Measurements from ENCODE around the gene WNT9B. TPM values are rescaled to one million over a fixed set of nuclear protein-coding genes. Genes with fewer than 3 reads are reported as not detected.
"Not testable (repeated sequence)": the region's sequence is repeated elsewhere in the genome, so short reads cannot be mapped to it uniquely, and the experiment has no call there.

WNT9B gene
- total RNA-seq, 3 donors from 2014 or later (not counting 1 experiment from before 2014, with no cell fraction given) = not detected

- Mint-ChIP-seq H3K27ac (no peak overlapping the region), H3K4me3 (no peak overlapping the region), H3K9me3 (no peaks in the 10 kb centered on the region), H3K4me1 (no peaks in the 10 kb centered on the region), H3K27me3 (ENCODE audit: low read depth in 2 of 2) (peaks cover 3 to 13% of the 10 kb centered on the region in 2 donors), H3K36me3 (no peaks in the 10 kb centered on the region)
- H3K27me3 ChIP-seq (ENCODE audit: control insufficient read depth, insufficient read depth, low read length) = no peaks in the 10 kb centered on the region
- no peak for DNase-seq
- no peaks in the 10 kb centered on the region for H3K9me3 ChIP-seq (ENCODE audit: control insufficient read depth, insufficient read depth, low read length)
- no peaks in the 10 kb centered on the region for H3K4me1 ChIP-seq (ENCODE audit: control insufficient read depth, insufficient read depth, low read length)
- H3K27ac ChIP-seq (ENCODE audit: low read length) = no peak overlapping the region
- no peak overlapping the region for H3K4me3 ChIP-seq (ENCODE audit: low read length)
- no peaks in the 10 kb centered on the region for H3K36me3 ChIP-seq (ENCODE audit: control insufficient read depth, insufficient read depth, low read length)
- TF ChIP-seq, protein P1, sequence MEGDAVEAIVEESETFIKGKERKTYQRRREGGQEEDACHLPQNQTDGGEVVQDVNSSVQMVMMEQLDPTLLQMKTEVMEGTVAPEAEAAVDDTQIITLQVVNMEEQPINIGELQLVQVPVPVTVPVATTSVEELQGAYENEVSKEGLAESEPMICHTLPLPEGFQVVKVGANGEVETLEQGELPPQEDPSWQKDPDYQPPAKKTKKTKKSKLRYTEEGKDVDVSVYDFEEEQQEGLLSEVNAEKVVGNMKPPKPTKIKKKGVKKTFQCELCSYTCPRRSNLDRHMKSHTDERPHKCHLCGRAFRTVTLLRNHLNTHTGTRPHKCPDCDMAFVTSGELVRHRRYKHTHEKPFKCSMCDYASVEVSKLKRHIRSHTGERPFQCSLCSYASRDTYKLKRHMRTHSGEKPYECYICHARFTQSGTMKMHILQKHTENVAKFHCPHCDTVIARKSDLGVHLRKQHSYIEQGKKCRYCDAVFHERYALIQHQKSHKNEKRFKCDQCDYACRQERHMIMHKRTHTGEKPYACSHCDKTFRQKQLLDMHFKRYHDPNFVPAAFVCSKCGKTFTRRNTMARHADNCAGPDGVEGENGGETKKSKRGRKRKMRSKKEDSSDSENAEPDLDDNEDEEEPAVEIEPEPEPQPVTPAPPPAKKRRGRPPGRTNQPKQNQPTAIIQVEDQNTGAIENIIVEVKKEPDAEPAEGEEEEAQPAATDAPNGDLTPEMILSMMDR (IDR thresholded peaks at IDR 0.05) = no peak
- ATAC-seq = no peak
- intact Hi-C loops (cut with micrococcal nuclease) = no loop called here
Observed at GRCh38 chr17:46917041-46917440, 65.7 kb downstream of the WNT9B start.

DNA sequence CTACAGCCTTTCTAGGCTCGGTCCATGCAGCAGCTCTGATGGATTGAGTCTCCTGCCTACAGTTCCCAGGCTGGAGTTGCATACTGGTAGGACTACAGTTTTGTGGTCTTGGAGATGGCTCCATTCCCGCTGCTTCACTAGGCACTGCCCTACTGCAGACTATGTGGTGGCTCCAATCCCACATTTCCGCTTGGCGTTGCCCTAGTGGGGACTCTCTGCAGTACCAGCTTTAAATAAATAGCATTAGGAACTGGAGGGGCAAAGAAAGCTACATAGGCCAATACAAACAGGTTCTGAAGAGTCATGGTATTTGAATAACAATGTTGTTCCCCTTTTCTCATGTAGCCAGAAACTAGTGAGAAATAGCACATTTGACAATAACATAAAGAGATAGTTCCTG, 66.1 kb downstream of the WNT9B start:
- no peak overlapping the region for H3K27ac ChIP-seq (ENCODE audit: low read length)
- H3K27me3 Mint-ChIP-seq (ENCODE audit: low read depth in 2 of 2) = peaks cover 3 to 13% of the 10 kb centered on the region in 2 donors
- no peaks in the 10 kb centered on the region for H3K9me3 Mint-ChIP-seq
- H3K36me3 ChIP-seq (ENCODE audit: control insufficient read depth, insufficient read depth, low read length) = no peaks in the 10 kb centered on the region
- H3K4me3 Mint-ChIP-seq = no peak overlapping the region
- H3K27me3 ChIP-seq (ENCODE audit: control insufficient read depth, insufficient read depth, low read length) = no peaks in the 10 kb centered on the region
- TF ChIP-seq, protein P1 (IDR thresholded peaks at IDR 0.05) = no peak
- no peaks in the 10 kb centered on the region for H3K36me3 Mint-ChIP-seq
- intact Hi-C loops (cut with micrococcal nuclease) = no loop called here
- DNase-seq = no peak
- ATAC-seq = no peak
- H3K27ac Mint-ChIP-seq = no peak overlapping the region
- no peak overlapping the region for H3K4me3 ChIP-seq (ENCODE audit: low read length)
- H3K4me1 ChIP-seq (ENCODE audit: control insufficient read depth, insufficient read depth, low read length) = no peaks in the 10 kb centered on the region
- 70% methylated on average over 4 of the region's 4 CpGs for WGBS (ENCODE audit: insufficient coverage)
- H3K4me1 Mint-ChIP-seq = peaks cover 3% of the 10 kb centered on the region in 2 donors
- H3K9me3 ChIP-seq (ENCODE audit: control insufficient read depth, insufficient read depth, low read length) = no peaks in the 10 kb centered on the region

- H3K36me3 Mint-ChIP-seq; H3K4me1 ChIP-seq (ENCODE audit: control insufficient read depth, insufficient read depth, low read length); ATAC-seq; H3K27me3 ChIP-seq (ENCODE audit: control insufficient read depth, insufficient read depth, low read length); intact Hi-C loops (cut with micrococcal nuclease); H3K9me3 ChIP-seq (ENCODE audit: control insufficient read depth, insufficient read depth, low read length); H3K36me3 ChIP-seq (ENCODE audit: control insufficient read depth, insufficient read depth, low read length); H3K27ac ChIP-seq (ENCODE audit: low read length); H3K9me3 Mint-ChIP-seq; DNase-seq; H3K4me3 ChIP-seq (ENCODE audit: low read length): not testable (repeated sequence)
- Mint-ChIP-seq H3K4me3 (peak overlapping the region; percentile 68), H3K27ac (peak overlapping the region; percentile 97 to 99), H3K27me3 (ENCODE audit: low read depth in 2 of 2) (peaks cover 1 to 13% of the 10 kb centered on the region in 2 donors), H3K4me1 (peaks cover 45 to 46% of the 10 kb centered on the region in 2 donors)
- WGBS (ENCODE audit: insufficient coverage) = 79% methylated on average over 3 of the region's 4 CpGs
Observed at GRCh38 chr17:46921962-46922361, 70.6 kb downstream of the WNT9B start.

DNA sequence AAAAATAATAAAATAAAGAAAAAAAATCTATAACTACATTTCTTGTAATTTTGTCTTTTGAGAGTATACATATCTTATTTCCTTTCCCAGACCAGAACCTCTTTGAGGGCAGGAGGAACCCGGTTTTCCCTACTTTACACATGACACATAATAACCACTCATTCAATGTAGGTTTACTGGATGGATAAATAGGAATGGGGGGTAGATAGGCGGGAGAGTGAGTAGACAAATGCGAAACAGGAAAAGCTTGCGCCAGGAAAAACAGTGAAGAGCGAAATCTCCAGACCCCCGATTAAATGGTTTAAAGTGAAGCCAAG, 71.1 kb downstream of the WNT9B start:
- H3K4me3 ChIP-seq (ENCODE audit: low read length) = peak overlapping the region; percentile 63
- no peaks in the 10 kb centered on the region for H3K27me3 ChIP-seq (ENCODE audit: control insufficient read depth, insufficient read depth, low read length)
- H3K4me1 Mint-ChIP-seq = peaks cover 49 to 51% of the 10 kb centered on the region in 2 donors
- H3K9me3 Mint-ChIP-seq = no peaks in the 10 kb centered on the region
- H3K4me3 Mint-ChIP-seq = peak overlapping the region; percentile 95
- H3K4me1 ChIP-seq (ENCODE audit: control insufficient read depth, insufficient read depth, low read length) = no peaks in the 10 kb centered on the region
- peak overlapping the region; percentile 97 to 99 for H3K27ac Mint-ChIP-seq
- H3K27me3 Mint-ChIP-seq (ENCODE audit: low read depth in 2 of 2) = peaks cover 0 to 13% of the 10 kb centered on the region in 2 donors
- DNase-seq (no peak), ATAC-seq (peak in 1 of 3 donors; percentile 1)
- peak overlapping the region; percentile 93 for H3K27ac ChIP-seq (ENCODE audit: low read length)
- intact Hi-C loops (cut with micrococcal nuclease) = no loop called here
- 0% methylated on average over 5 of the region's 6 CpGs for WGBS (ENCODE audit: insufficient coverage)
- TF ChIP-seq, protein P1 (IDR thresholded peaks at IDR 0.05) = no peak
- no peaks in the 10 kb centered on the region for H3K9me3 ChIP-seq (ENCODE audit: control insufficient read depth, insufficient read depth, low read length)
- H3K36me3 ChIP-seq (ENCODE audit: control insufficient read depth, insufficient read depth, low read length) = no peaks in the 10 kb centered on the region
- no peaks in the 10 kb centered on the region for H3K36me3 Mint-ChIP-seq

Measured in natural killer cell (primary cell).